ENCODE results near the gene IMPACT. TPM values are rescaled to one million over a fixed set of nuclear protein-coding genes. Genes with fewer than 3 reads are reported as not detected.

The IMPACT gene
- total RNA-seq, 2 donors from 2014 or later = 21.5 to 28.7 TPM

- Histone ChIP-seq H3K36me3 (no peaks in the 10 kb centered on the region), H3K4me1 (ENCODE audit: control insufficient read depth in 1 of 2, low read depth in 2 of 2) (no peaks in the 10 kb centered on the region), H3K27me3 (replicated peaks; ENCODE audit: insufficient read depth) (no peaks in the 10 kb centered on the region), H3K9me3 (no peaks in the 10 kb centered on the region), H3K4me3 (no peak overlapping the region), H3K27ac (no peak overlapping the region)
- DNase-seq (ENCODE audit: low spot score) (no peak), ATAC-seq (ENCODE audit: insufficient number of reproducible peaks, low FRiP score, low read depth) (no peak)
- TF ChIP-seq, protein P1, sequence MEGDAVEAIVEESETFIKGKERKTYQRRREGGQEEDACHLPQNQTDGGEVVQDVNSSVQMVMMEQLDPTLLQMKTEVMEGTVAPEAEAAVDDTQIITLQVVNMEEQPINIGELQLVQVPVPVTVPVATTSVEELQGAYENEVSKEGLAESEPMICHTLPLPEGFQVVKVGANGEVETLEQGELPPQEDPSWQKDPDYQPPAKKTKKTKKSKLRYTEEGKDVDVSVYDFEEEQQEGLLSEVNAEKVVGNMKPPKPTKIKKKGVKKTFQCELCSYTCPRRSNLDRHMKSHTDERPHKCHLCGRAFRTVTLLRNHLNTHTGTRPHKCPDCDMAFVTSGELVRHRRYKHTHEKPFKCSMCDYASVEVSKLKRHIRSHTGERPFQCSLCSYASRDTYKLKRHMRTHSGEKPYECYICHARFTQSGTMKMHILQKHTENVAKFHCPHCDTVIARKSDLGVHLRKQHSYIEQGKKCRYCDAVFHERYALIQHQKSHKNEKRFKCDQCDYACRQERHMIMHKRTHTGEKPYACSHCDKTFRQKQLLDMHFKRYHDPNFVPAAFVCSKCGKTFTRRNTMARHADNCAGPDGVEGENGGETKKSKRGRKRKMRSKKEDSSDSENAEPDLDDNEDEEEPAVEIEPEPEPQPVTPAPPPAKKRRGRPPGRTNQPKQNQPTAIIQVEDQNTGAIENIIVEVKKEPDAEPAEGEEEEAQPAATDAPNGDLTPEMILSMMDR (IDR thresholded peaks at IDR 0.05) = no peak
Observed at GRCh38 chr18:24408496-24408895, 18.0 kb upstream of the IMPACT start.

GRCh38 chr18:24413148-24413547 is 13.3 kb upstream of the IMPACT start:
- H3K9me3 ChIP-seq = no peaks in the 10 kb centered on the region
- no peak for ATAC-seq (ENCODE audit: insufficient number of reproducible peaks, low FRiP score, low read depth)

GRCh38 chr18:24414349-24415003 is 12.0 kb upstream of the IMPACT start:
- Histone ChIP-seq H3K4me3 (no peak overlapping the region), H3K27ac (no peak overlapping the region), H3K4me1 (ENCODE audit: control insufficient read depth in 1 of 2, low read depth in 2 of 2) (no peaks in the 10 kb centered on the region), H3K9me3 (no peaks in the 10 kb centered on the region), H3K27me3 (replicated peaks; ENCODE audit: insufficient read depth) (no peaks in the 10 kb centered on the region), H3K36me3 (no peaks in the 10 kb centered on the region)
- TF ChIP-seq, protein P1 (IDR thresholded peaks at IDR 0.05) = no peak
- ATAC-seq (ENCODE audit: insufficient number of reproducible peaks, low FRiP score, low read depth) (no peak), DNase-seq (ENCODE audit: low spot score) (no peak)

More at GRCh38 chr18:24413148-24413547, 13.3 kb upstream of the IMPACT start:
- TF ChIP-seq, protein P1 (IDR thresholded peaks at IDR 0.05) = no peak
- no peak for DNase-seq (ENCODE audit: low spot score)
- H3K4me3 ChIP-seq = no peak overlapping the region
- no peaks in the 10 kb centered on the region for H3K27me3 ChIP-seq (replicated peaks; ENCODE audit: insufficient read depth)
- no peaks in the 10 kb centered on the region for H3K36me3 ChIP-seq
- no peak overlapping the region for H3K27ac ChIP-seq
- no peaks in the 10 kb centered on the region for H3K4me1 ChIP-seq (ENCODE audit: control insufficient read depth in 1 of 2, low read depth in 2 of 2)

GRCh38 chr18:24417480-24417879 is 9.0 kb upstream of the IMPACT start:
- no peak overlapping the region for H3K27ac ChIP-seq
- ATAC-seq (ENCODE audit: insufficient number of reproducible peaks, low FRiP score, low read depth) = no peak
- no peaks in the 10 kb centered on the region for H3K9me3 ChIP-seq
- no peaks in the 10 kb centered on the region for H3K27me3 ChIP-seq (replicated peaks; ENCODE audit: insufficient read depth)
- TF ChIP-seq, protein P1 (IDR thresholded peaks at IDR 0.05) = no peak
- no peaks in the 10 kb centered on the region for H3K4me1 ChIP-seq (ENCODE audit: control insufficient read depth in 1 of 2, low read depth in 2 of 2)
- H3K36me3 ChIP-seq = no peaks in the 10 kb centered on the region
- H3K4me3 ChIP-seq = no peak overlapping the region
- no peak for DNase-seq (ENCODE audit: low spot score)

GRCh38 chr18:24420551-24420950 is 5.9 kb upstream of the IMPACT start:
- Histone ChIP-seq H3K4me3 (no peak overlapping the region), H3K4me1 (ENCODE audit: control insufficient read depth in 1 of 2, low read depth in 2 of 2) (no peaks in the 10 kb centered on the region), H3K9me3 (no peaks in the 10 kb centered on the region), H3K27ac (no peak overlapping the region), H3K36me3 (no peaks in the 10 kb centered on the region), H3K27me3 (replicated peaks; ENCODE audit: insufficient read depth) (no peaks in the 10 kb centered on the region)
- ATAC-seq (ENCODE audit: insufficient number of reproducible peaks, low FRiP score, low read depth) (no peak), DNase-seq (ENCODE audit: low spot score) (no peak)
- TF ChIP-seq, protein P1 (IDR thresholded peaks at IDR 0.05) = no peak
